Upper lobe of right lung (tissue), 1 donor: Measurements from ENCODE around the gene TMEM238L. TPM values are rescaled to one million over a fixed set of nuclear protein-coding genes. Genes with fewer than 3 reads are reported as not detected.

ENCODE experiments used
- ATAC-seq: fragments of 200-7000 bp; cut with Tn5 transposase; one replicate; pipeline ENCODE4 v1.9.1; 2020; ENCODE audit warnings: mild to moderate bottlenecking, moderate library complexity
- DNase-seq: peaks from one replicate; pipeline ENCODE4 v3.0.0-alpha.2; 2020
- H3K27ac ChIP-seq: fragments of 200-600 bp; one replicate; pipeline ENCODE4 v1.8.0; 2022
- H3K27me3 ChIP-seq: fragments of 200-600 bp; one replicate; pipeline ENCODE4 v1.8.0; 2022; ENCODE audit warnings: mild to moderate bottlenecking
- H3K36me3 ChIP-seq: fragments of 200-600 bp; one replicate; pipeline ENCODE4 v1.8.0; 2022
- H3K4me1 ChIP-seq: fragments of 200-600 bp; one replicate; pipeline ENCODE4 v1.8.0; 2022
- H3K4me3 ChIP-seq: fragments of 200-600 bp; one replicate; pipeline ENCODE4 v1.8.0; 2022; ENCODE audit warnings: mild to moderate bottlenecking
- H3K9me3 ChIP-seq: fragments of 200-600 bp; one replicate; pipeline ENCODE4 v1.8.0; 2022
- intact Hi-C: fragments of 100-400 bp; cut with DNase I; formaldehyde crosslinking; loops from one replicate; pipeline ENCODE4 v1.11.0; 2022
- total RNA-seq: library from RNA; stranded (reverse); fragmentation: NEBNext Ultra II Directional; extraction: Animal tissue kit (Norgen Biotek cat#: 25700); gene quantifications from one replicate; pipeline ENCODE4 v1.2.1, GENCODE V29; 2021
- TF ChIP-seq, protein P1 (sequence below): fragments of 200-600 bp; IDR thresholded peaks from one replicate; pipeline ENCODE4 v1.8.0; 2022; ENCODE audit warnings: antibody characterized with exemption
- donor health status: DM: no; HTN: yes; CAD: no; lungs with severe emphysema.

The TMEM238L gene
- total RNA-seq, 1 donor from 2014 or later: not detected

DNA sequence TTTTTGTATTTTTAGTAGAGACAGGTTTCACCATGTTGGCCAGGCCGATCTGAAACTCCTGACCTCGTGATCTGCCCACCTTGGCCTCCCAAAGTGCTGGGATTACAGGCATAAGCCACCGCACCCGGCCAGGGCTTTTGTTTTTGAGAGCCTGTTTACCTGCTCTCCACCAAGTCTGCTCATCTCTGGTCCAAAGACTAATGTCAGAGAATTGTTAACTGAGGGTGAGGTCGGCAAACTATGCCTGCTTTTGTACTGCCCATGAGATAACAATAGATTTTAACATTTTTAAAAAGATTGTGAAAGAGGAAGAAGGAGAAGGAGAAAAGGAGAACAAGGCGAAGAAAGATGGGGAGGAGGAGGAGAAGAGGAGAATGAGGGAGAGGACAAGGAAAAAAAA, 26.0 kb downstream of the TMEM238L start:
- DNase-seq (no peak), ATAC-seq (no peak)
- no peaks in the 10 kb centered on the region for H3K36me3 ChIP-seq
- TF ChIP-seq, protein P1, sequence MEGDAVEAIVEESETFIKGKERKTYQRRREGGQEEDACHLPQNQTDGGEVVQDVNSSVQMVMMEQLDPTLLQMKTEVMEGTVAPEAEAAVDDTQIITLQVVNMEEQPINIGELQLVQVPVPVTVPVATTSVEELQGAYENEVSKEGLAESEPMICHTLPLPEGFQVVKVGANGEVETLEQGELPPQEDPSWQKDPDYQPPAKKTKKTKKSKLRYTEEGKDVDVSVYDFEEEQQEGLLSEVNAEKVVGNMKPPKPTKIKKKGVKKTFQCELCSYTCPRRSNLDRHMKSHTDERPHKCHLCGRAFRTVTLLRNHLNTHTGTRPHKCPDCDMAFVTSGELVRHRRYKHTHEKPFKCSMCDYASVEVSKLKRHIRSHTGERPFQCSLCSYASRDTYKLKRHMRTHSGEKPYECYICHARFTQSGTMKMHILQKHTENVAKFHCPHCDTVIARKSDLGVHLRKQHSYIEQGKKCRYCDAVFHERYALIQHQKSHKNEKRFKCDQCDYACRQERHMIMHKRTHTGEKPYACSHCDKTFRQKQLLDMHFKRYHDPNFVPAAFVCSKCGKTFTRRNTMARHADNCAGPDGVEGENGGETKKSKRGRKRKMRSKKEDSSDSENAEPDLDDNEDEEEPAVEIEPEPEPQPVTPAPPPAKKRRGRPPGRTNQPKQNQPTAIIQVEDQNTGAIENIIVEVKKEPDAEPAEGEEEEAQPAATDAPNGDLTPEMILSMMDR: no peak
- intact Hi-C loops: no loop called here
- H3K9me3 ChIP-seq: no peaks in the 10 kb centered on the region
- H3K27me3 ChIP-seq: no peaks in the 10 kb centered on the region
- no peak overlapping the region for H3K27ac ChIP-seq
- H3K4me3 ChIP-seq: no peak overlapping the region
- no peaks in the 10 kb centered on the region for H3K4me1 ChIP-seq

DNA sequence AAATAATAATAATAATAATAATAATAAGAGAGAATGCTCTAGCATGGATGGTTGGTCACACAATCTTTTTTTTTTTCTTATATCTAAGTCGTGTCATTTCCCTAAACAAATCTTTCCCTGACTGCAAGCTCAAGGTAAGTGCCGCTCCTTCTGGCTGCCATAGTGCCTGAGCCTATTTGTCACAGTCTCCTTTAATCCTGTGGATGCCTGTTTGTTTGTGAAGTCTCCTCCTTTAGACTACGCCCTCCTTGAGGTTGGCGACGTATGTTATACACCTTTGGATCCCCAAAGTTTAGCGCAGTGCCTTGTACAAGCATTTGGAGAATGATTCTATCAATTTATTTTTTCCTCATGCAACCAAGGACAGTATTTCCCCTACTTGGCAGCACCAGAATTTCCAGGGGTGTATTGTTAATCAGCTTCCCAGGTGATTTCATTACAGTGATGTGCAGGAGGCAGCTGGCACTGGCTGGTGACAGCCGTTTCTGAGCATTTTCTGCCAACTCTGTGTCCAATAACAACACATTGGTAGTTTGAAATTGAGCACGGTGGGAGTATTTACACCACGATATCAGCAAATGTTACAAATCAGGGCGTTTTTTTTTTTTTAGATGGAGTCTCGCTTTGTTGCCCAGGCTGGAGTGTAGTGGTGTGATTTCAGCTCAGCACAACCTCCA, 26.6 kb downstream of the TMEM238L start:
- no peaks in the 10 kb centered on the region for H3K36me3 ChIP-seq
- H3K27me3 ChIP-seq: no peaks in the 10 kb centered on the region
- ATAC-seq: no peak
- H3K4me3 ChIP-seq: no peak overlapping the region
- intact Hi-C loops: no loop called here
- no peak overlapping the region for H3K27ac ChIP-seq
- no peak for DNase-seq
- TF ChIP-seq, protein P1: no peak
- no peaks in the 10 kb centered on the region for H3K4me1 ChIP-seq
- no peaks in the 10 kb centered on the region for H3K9me3 ChIP-seq

DNA sequence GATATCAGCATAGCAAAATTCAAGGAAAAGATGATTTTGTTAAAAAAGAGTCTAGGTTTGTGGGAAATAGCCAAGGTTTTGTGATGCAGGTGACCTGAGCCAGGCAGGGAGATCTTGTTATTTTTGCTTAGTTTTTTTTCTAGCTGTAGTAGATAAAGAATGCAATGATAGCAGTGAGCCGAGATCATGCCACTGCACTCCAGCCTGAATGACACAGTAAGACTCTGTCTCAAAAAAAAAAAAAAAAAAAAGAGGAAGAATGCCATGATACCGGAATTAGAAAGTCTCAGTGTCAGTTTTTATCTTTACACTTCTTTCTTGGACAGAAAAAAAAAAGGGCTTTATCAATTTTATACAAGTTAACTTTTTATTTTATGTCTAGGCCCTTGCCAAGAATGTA, 27.5 kb downstream of the TMEM238L start:
- no peaks in the 10 kb centered on the region for H3K4me1 ChIP-seq
- ATAC-seq: no peak
- H3K4me3 ChIP-seq: no peak overlapping the region
- intact Hi-C loops: no loop called here
- no peak overlapping the region for H3K27ac ChIP-seq
- no peaks in the 10 kb centered on the region for H3K27me3 ChIP-seq
- TF ChIP-seq, protein P1: no peak
- DNase-seq: no peak
- H3K36me3 ChIP-seq: no peaks in the 10 kb centered on the region
- no peaks in the 10 kb centered on the region for H3K9me3 ChIP-seq

DNA sequence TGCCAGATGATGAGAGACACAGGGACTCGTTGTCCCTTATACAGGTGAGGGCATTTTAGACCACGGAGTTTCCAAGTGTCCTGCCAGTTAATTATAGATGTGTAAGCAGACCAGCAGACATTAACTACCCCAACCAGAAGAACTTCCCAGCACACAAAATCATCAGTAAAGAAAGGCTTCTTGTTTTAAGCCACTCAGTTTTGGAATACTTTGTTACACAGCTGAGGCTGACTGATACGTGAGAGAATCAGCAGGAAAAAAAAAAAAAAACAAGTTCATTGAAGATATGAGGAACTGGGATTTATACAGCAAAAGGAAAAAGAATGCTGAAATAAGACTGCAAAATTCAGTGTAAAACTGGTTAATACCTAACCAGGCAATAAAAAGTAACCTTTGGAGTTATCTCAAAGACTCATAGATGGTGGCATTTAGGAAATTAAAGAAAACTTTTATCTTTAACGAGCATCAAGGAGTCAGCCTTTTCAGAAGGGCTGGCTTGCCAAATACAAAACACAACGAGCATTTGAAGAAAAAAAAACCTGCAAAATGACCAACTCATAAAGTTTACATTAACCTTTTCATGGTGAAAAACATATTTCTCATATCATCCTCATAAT, 28.1 kb downstream of the TMEM238L start:
- Histone ChIP-seq H3K4me3 (no peak overlapping the region), H3K9me3 (no peaks in the 10 kb centered on the region), H3K27ac (no peak overlapping the region), H3K27me3 (no peaks in the 10 kb centered on the region), H3K36me3 (no peaks in the 10 kb centered on the region), H3K4me1 (no peaks in the 10 kb centered on the region)
- ATAC-seq: no peak
- intact Hi-C loops: no loop called here
- TF ChIP-seq, protein P1: no peak
- no peak for DNase-seq

DNA sequence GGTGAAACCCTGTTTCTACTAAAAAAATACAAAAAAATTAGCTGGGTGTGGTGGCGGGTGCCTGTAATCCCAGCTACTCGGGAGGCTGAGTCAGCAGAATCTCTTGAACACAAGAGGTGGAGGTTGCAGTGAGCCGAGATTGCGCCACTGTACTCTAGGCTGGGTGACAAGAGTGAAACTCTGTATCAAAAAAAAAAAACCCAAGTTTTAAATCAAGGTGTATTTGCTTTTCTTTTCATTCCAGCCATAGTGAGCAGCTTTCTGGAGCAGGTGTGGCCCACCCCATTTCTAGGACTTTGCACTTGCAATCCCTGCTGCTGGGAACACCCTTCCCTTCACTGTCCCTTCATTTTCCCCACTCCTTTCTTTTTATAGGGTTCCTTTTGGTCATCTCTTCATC, 28.8 kb downstream of the TMEM238L start:
- intact Hi-C loops: no loop called here
- no peak for ATAC-seq
- no peak for DNase-seq
- no peaks in the 10 kb centered on the region for H3K36me3 ChIP-seq
- H3K9me3 ChIP-seq: no peaks in the 10 kb centered on the region
- no peak overlapping the region for H3K4me3 ChIP-seq
- TF ChIP-seq, protein P1: no peak
- no peaks in the 10 kb centered on the region for H3K27me3 ChIP-seq
- H3K27ac ChIP-seq: no peak overlapping the region
- no peaks in the 10 kb centered on the region for H3K4me1 ChIP-seq
